ENCODE measurements around the gene FN3K.

The FN3K gene

GRCh38 chr17:82789806-82790205 lies 54.4 kb downstream of the FN3K start:
- no peak for DNase-seq (ENCODE audit: insufficient read length, low spot score)
- FAIRE-seq: no peak

- DNase-seq (ENCODE audit: insufficient read length, low spot score): no peak
- FAIRE-seq: no peak
Measured at GRCh38 chr17:82790391-82790790, 55.0 kb downstream of the FN3K start.

- FAIRE-seq: no peak
- DNase-seq (ENCODE audit: insufficient read length, low spot score): no peak
Measured at GRCh38 chr17:82791532-82791931, 56.1 kb downstream of the FN3K start.

- DNase-seq (ENCODE audit: insufficient read length, low spot score) (no peak), FAIRE-seq (no peak)
Measured at GRCh38 chr17:82793974-82794630, 58.7 kb downstream of the FN3K start.

GRCh38 chr17:82794781-82795482 lies 59.5 kb downstream of the FN3K start:
- FAIRE-seq (no peak), DNase-seq (ENCODE audit: insufficient read length, low spot score) (no peak)

GRCh38 chr17:82795615-82796014 lies 60.2 kb downstream of the FN3K start:
- DNase-seq (ENCODE audit: insufficient read length, low spot score): no peak
- FAIRE-seq: no peak

GRCh38 chr17:82797061-82797460 lies 61.6 kb downstream of the FN3K start:
- no peak for FAIRE-seq
- DNase-seq (ENCODE audit: insufficient read length, low spot score): no peak

GRCh38 chr17:82798752-82799151 lies 63.3 kb downstream of the FN3K start:
- DNase-seq (ENCODE audit: insufficient read length, low spot score) (no peak), FAIRE-seq (no peak)

GRCh38 chr17:82799591-82799990 lies 64.2 kb downstream of the FN3K start:
- DNase-seq (ENCODE audit: insufficient read length, low spot score): no peak
- FAIRE-seq: no peak
